ENCODE data around the gene LIX1L. TPM values are rescaled to one million over a fixed set of nuclear protein-coding genes. Genes with fewer than 3 reads are reported as not detected.

LIX1L gene
- total and polyA plus RNA-seq, 7 donors = 1.4 to 42.5 (median 26.9) TPM

DNA sequence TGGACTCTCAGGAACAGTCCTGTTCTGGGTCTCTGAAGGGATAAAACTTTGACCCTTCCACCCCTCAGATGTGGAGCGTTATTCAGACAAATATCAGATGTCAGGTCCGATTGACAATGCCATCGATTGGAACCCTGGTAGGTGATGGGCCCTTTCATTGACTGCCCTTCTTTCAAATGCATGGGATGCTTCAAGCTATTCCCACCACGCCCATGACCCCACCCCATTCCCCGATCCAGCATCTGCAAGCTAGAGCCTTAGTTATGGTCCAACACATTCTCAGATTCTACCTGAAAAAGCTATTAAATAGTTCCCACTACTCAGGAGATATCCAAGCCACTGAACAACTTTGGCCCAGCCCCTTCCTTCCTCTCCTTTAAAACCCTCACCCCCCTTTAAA lies 19.2 kb upstream of the LIX1L start:
- 79 to 87% methylated on average over 5 of the region's 5 CpGs for WGBS, 2 donors

DNA sequence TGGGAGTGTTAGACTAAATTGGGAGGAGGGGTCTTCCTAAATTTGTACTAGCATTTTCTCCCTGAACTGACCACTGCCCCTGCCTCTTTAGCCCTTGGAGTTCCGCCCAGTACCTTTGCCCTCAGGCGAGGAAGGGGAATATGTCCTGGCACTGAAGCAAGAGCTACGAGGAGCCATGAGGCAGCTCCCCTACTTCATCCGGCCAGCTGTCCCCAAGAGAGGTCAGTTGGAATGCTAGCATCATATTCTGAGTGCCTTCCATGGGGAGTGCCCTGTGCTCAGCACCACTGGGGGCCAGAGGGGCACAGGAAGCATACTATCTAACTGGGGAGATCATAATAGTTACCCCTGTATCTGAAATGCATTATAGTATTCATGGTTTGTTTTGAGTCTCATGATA lies 17.4 kb upstream of the LIX1L start:
- Histone ChIP-seq H3K9me3 (no peaks in the 10 kb centered on the region), H3K36me3 (peaks cover 0 to 5% (median 0%) of the 10 kb centered on the region in 4 donors), H3K27me3 (no peaks in the 10 kb centered on the region), H3K4me1 (peaks cover 0 to 29% (median 28%) of the 10 kb centered on the region in 4 donors), H3K27ac (no peak overlapping the region), H3K4me3 (no peak overlapping the region)
- DNase-seq = no peak
- TF ChIP-seq, protein P1, sequence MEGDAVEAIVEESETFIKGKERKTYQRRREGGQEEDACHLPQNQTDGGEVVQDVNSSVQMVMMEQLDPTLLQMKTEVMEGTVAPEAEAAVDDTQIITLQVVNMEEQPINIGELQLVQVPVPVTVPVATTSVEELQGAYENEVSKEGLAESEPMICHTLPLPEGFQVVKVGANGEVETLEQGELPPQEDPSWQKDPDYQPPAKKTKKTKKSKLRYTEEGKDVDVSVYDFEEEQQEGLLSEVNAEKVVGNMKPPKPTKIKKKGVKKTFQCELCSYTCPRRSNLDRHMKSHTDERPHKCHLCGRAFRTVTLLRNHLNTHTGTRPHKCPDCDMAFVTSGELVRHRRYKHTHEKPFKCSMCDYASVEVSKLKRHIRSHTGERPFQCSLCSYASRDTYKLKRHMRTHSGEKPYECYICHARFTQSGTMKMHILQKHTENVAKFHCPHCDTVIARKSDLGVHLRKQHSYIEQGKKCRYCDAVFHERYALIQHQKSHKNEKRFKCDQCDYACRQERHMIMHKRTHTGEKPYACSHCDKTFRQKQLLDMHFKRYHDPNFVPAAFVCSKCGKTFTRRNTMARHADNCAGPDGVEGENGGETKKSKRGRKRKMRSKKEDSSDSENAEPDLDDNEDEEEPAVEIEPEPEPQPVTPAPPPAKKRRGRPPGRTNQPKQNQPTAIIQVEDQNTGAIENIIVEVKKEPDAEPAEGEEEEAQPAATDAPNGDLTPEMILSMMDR (IDR thresholded peaks at IDR 0.05) = no peak
- no peak for TF ChIP-seq POLR2AphosphoS5 (IDR thresholded peaks at IDR 0.05)
- TF ChIP-seq POLR2A (IDR thresholded peaks at IDR 0.05) = no peak
- no peak for TF ChIP-seq EP300 (IDR thresholded peaks at IDR 0.05)
- intact Hi-C loops (cut with DNase I) = no loop called here
- WGBS, 2 donors = 82 to 87% methylated on average over 4 of the region's 4 CpGs

More for the DNA sequence above, 19.2 kb upstream of the LIX1L start:
- Histone ChIP-seq H3K36me3 (peaks cover 0 to 5% (median 0%) of the 10 kb centered on the region in 4 donors), H3K9me3 (no peaks in the 10 kb centered on the region), H3K27ac (peak overlapping the region; percentile 92 to 96 (median 94)), H3K27me3 (no peaks in the 10 kb centered on the region), H3K4me1 (peaks cover 0 to 47% (median 46%) of the 10 kb centered on the region in 4 donors), H3K4me3 (no peak overlapping the region)
- no peak for TF ChIP-seq POLR2A (IDR thresholded peaks at IDR 0.05)
- TF ChIP-seq EP300 (IDR thresholded peaks at IDR 0.05) = no peak
- no peak for TF ChIP-seq POLR2AphosphoS5 (IDR thresholded peaks at IDR 0.05)
- TF ChIP-seq, protein P1 (IDR thresholded peaks at IDR 0.05) = no peak
- intact Hi-C loops (cut with DNase I) = loop anchor here (1.0 kb wide), 2 partner anchors 30 to 36 kb away; no protein-coding TSS in a partner anchor
- no peak for DNase-seq

DNA sequence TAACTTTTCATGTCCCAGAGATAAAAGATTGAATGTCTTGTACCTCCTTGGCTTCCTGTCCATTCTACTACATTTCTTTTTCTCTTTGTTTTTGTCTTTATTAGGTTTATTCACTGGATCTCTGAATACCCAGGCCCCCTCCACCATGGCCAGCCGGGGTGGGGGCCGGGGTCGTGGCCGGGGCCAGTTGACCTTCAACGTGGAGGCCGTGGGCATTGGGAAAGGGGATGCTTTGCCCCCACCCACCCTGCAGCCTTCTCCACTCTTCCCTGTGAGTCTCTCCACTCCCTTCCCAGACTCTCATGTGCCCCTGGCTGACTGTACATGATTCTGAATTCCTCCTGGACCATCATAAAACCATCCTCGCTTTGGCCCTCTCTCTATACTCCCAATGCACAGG lies 16.9 kb upstream of the LIX1L start:
- no peak for DNase-seq
- H3K4me1 ChIP-seq = peaks cover 0 to 24% (median 23%) of the 10 kb centered on the region in 4 donors
- 84 to 87% methylated on average over 7 of the region's 7 CpGs for WGBS, 2 donors
- H3K36me3 ChIP-seq = peaks cover 0 to 5% (median 0%) of the 10 kb centered on the region in 4 donors
- no peaks in the 10 kb centered on the region for H3K27me3 ChIP-seq
- no peak overlapping the region for H3K27ac ChIP-seq
- no peaks in the 10 kb centered on the region for H3K9me3 ChIP-seq
- TF ChIP-seq POLR2A (IDR thresholded peaks at IDR 0.05) (no peak), EP300 (IDR thresholded peaks at IDR 0.05) (no peak), POLR2AphosphoS5 (IDR thresholded peaks at IDR 0.05) (no peak)
- TF ChIP-seq, protein P1 (IDR thresholded peaks at IDR 0.05) = no peak
- H3K4me3 ChIP-seq = no peak overlapping the region
- intact Hi-C loops (cut with DNase I) = no loop called here

DNA sequence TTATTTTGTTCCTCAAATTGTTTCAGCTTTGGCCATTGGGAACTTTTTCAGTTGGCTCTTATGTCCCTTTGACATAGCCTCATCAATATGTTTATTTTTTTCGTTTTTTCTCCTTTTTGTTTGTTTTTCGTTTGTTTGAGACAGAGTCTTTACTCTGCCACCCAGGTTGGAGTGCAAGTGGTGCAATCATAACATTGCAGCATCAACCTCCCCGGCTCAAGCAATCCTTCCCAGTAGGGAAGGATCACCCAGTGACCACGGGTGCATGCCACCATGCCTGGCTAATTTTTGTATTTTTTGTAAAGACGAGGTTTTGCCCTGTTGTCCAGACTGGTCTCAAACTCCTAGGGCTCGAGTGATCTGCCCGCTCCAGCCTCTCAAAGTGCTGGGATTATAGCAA lies 14.8 kb upstream of the LIX1L start:
- intact Hi-C loops (cut with DNase I) = no loop called here
- WGBS, 2 donors = 81 to 84% methylated on average over 7 of the region's 7 CpGs
- no peak overlapping the region for H3K27ac ChIP-seq
- H3K27me3 ChIP-seq = no peaks in the 10 kb centered on the region
- H3K4me1 ChIP-seq = peaks cover 0 to 5% (median 5%) of the 10 kb centered on the region in 4 donors
- H3K36me3 ChIP-seq = peaks cover 0 to 5% (median 0%) of the 10 kb centered on the region in 4 donors
- no peak overlapping the region for H3K4me3 ChIP-seq
- no peak for TF ChIP-seq POLR2A (IDR thresholded peaks at IDR 0.05)
- no peak for TF ChIP-seq POLR2AphosphoS5 (IDR thresholded peaks at IDR 0.05)
- TF ChIP-seq EP300 (IDR thresholded peaks at IDR 0.05) = no peak
- TF ChIP-seq, protein P1 (IDR thresholded peaks at IDR 0.05) = no peak
- no peak for DNase-seq
- H3K9me3 ChIP-seq = no peaks in the 10 kb centered on the region

DNA sequence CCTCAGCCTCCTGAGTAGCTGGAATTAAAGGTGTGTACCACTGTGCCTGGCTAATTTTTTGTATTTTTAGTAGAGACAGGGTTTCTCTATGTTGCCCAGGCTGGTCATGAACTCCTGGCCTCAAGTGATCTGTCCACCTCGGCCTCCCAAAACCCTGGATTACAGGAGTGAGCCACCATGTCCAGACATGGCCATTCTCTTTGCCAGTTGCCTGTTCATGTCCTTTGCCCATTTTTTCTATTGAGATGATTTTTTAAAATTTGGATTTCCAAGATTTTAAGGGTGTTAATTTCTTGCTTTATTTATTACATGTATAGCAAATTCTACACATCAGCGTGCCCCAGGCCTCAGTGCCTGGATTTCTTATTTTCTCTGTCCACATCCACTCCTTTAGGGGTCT lies 9.5 kb upstream of the LIX1L start:
- H3K4me1 ChIP-seq = peaks cover 0 to 29% (median 25%) of the 10 kb centered on the region in 4 donors
- no peak overlapping the region for H3K27ac ChIP-seq
- intact Hi-C loops (cut with DNase I) = no loop called here
- DNase-seq = no peak
- TF ChIP-seq POLR2A (IDR thresholded peaks at IDR 0.05) (no peak), POLR2AphosphoS5 (IDR thresholded peaks at IDR 0.05) (no peak), EP300 (IDR thresholded peaks at IDR 0.05) (no peak)
- TF ChIP-seq, protein P1 (IDR thresholded peaks at IDR 0.05) = no peak
- H3K9me3 ChIP-seq = no peaks in the 10 kb centered on the region
- no peak overlapping the region for H3K4me3 ChIP-seq
- no peaks in the 10 kb centered on the region for H3K36me3 ChIP-seq
- no peaks in the 10 kb centered on the region for H3K27me3 ChIP-seq
- WGBS, 2 donors = 98% methylated on average over 2 of the region's 2 CpGs
